ENCODE measurements around the gene ETS2. TPM values are rescaled to one million over a fixed set of nuclear protein-coding genes. Genes with fewer than 3 reads are reported as not detected.

ETS2 gene
- total RNA-seq, 2 donors from 2014 or later, result 110 to 185 TPM

GRCh38 chr21:38848187-38848609, 42.5 kb downstream of the ETS2 start:
- Histone ChIP-seq H3K9me3 (no peaks in the 10 kb centered on the region), H3K36me3 (no peaks in the 10 kb centered on the region), H3K27me3 (no peaks in the 10 kb centered on the region), H3K4me1 (no peaks in the 10 kb centered on the region), H3K27ac (no peak overlapping the region), H3K4me3 (no peak overlapping the region), H3K9ac (ENCODE audit: low read depth in 2 of 2, low read length in 2 of 2) (no peak overlapping the region)
- intact Hi-C loops (cut with DNase I), result no loop called here
- no peak for TF ChIP-seq CTCF (IDR thresholded peaks at IDR 0.05)
- peak; percentile 12 for DNase-seq

- H3K9me3 ChIP-seq, result no peaks in the 10 kb centered on the region
- no peak overlapping the region for H3K27ac ChIP-seq
Observed at GRCh38 chr21:38849776-38850175, 44.0 kb downstream of the ETS2 start.

GRCh38 chr21:38850277-38850951, 44.7 kb downstream of the ETS2 start:
- TF ChIP-seq CTCF (IDR thresholded peaks at IDR 0.05), result no peak
- Histone ChIP-seq H3K9ac (ENCODE audit: low read depth in 2 of 2, low read length in 2 of 2) (no peak overlapping the region), H3K4me1 (no peaks in the 10 kb centered on the region), H3K9me3 (no peaks in the 10 kb centered on the region), H3K4me3 (no peak overlapping the region), H3K36me3 (no peaks in the 10 kb centered on the region), H3K27me3 (no peaks in the 10 kb centered on the region), H3K27ac (no peak overlapping the region)
- intact Hi-C loops (cut with DNase I), result no loop called here
- peak; percentile 11 for DNase-seq

More at GRCh38 chr21:38849776-38850175, 44.0 kb downstream of the ETS2 start:
- DNase-seq, result peak; percentile 10
- no peak overlapping the region for H3K9ac ChIP-seq (ENCODE audit: low read depth in 2 of 2, low read length in 2 of 2)
- no peaks in the 10 kb centered on the region for H3K27me3 ChIP-seq
- no peak overlapping the region for H3K4me3 ChIP-seq
- H3K4me1 ChIP-seq, result no peaks in the 10 kb centered on the region
- intact Hi-C loops (cut with DNase I), result no loop called here
- no peak for TF ChIP-seq CTCF (IDR thresholded peaks at IDR 0.05)
- H3K36me3 ChIP-seq, result no peaks in the 10 kb centered on the region

- H3K9me3 ChIP-seq, result no peaks in the 10 kb centered on the region
- no peak overlapping the region for H3K4me3 ChIP-seq
- DNase-seq, result no peak
- intact Hi-C loops (cut with DNase I), result no loop called here
- no peaks in the 10 kb centered on the region for H3K4me1 ChIP-seq
- no peaks in the 10 kb centered on the region for H3K36me3 ChIP-seq
- no peak overlapping the region for H3K27ac ChIP-seq
- H3K27me3 ChIP-seq, result no peaks in the 10 kb centered on the region
- TF ChIP-seq CTCF (IDR thresholded peaks at IDR 0.05), result no peak
- no peak overlapping the region for H3K9ac ChIP-seq (ENCODE audit: low read depth in 2 of 2, low read length in 2 of 2)
Observed at GRCh38 chr21:38851101-38851500, 45.4 kb downstream of the ETS2 start.

GRCh38 chr21:38852278-38852677, 46.5 kb downstream of the ETS2 start:
- no peak overlapping the region for H3K9ac ChIP-seq (ENCODE audit: low read depth in 2 of 2, low read length in 2 of 2)
- no peak overlapping the region for H3K4me3 ChIP-seq
- H3K4me1 ChIP-seq, result no peaks in the 10 kb centered on the region
- no peak for TF ChIP-seq CTCF (IDR thresholded peaks at IDR 0.05)
- H3K27ac ChIP-seq, result no peak overlapping the region
- H3K27me3 ChIP-seq, result no peaks in the 10 kb centered on the region
- intact Hi-C loops (cut with DNase I), result no loop called here
- DNase-seq, result peak; percentile 3
- H3K36me3 ChIP-seq, result no peaks in the 10 kb centered on the region
- no peaks in the 10 kb centered on the region for H3K9me3 ChIP-seq

Measured in colonic mucosa (tissue), 4 donors.